Endothelial cell of umbilical vein (primary cell): ENCODE results near the gene MLF2. TPM values are rescaled to one million over a fixed set of nuclear protein-coding genes. Genes with fewer than 3 reads are reported as not detected.

Experiments used
- BruUV-seq: library from RNA; stranded (reverse); fragments of 400-500 nt; replicated peaks from 2 replicates; lab custom pipeline; 2021; lab: Mats Ljungman, UMichigan
- CTCF ChIA-PET: fragments of 300-600, 350-600 bp; sonication (Branson Sonifier 250); formaldehyde crosslinking; loops from one replicate; lab custom pipeline; 2021; ENCODE audit warnings: antibody characterized with exemption, inconsistent platforms; lab: Charles Lee
- POLR2A ChIA-PET: fragments of 300-600, 350-600 bp; sonication (Branson Sonifier 250); formaldehyde crosslinking; loops from one replicate; lab custom pipeline; 2021; ENCODE audit warnings: antibody characterized with exemption, inconsistent platforms; lab: Charles Lee
- DNase-seq: peaks from one replicate; pipeline ENCODE4 v3.0.0-alpha.2; 2011; ENCODE audit warnings: low read depth, low spot score
- FAIRE-seq: peaks from 2 replicates; lab custom pipeline; 2011; peaks lifted over from hg19 to GRCh38; lab: Jason Lieb, UNC
- H2AFZ ChIP-seq: 2 replicates; pipeline ENCODE4 v1.6.0; 2012; ENCODE audit warnings: low read depth, low read length, control low read depth, inconsistent platforms
- H3K27ac ChIP-seq: 2 replicates; pipeline ENCODE4 v1.5.1; 2011; ENCODE audit warnings: low read depth, mild to moderate bottlenecking, control low read depth, low read length, moderate library complexity; ENCODE audit not compliant: insufficient read depth
- H3K27me3 ChIP-seq, 2 experiments: 2 replicates each; pipeline versions ENCODE4 v1.6.0 to v1.6.1; 2011; ENCODE audit warnings: low read length in 2 of 2, mixed read lengths in 1 of 2; ENCODE audit not compliant: control insufficient read depth in 2 of 2, insufficient read depth in 2 of 2
- H3K36me3 ChIP-seq, 2 experiments: 2 replicates in 1 of 2; 3 replicates in 1 of 2; pipeline ENCODE4 v1.5.1; 2011; ENCODE audit warnings: low read length in 2 of 2, mild to moderate bottlenecking in 1 of 2, moderate library complexity in 1 of 2; ENCODE audit not compliant: control insufficient read depth in 2 of 2, insufficient read depth in 2 of 2; ENCODE audit errors: extremely low read depth in 1 of 2
- H3K4me1 ChIP-seq: 3 replicates; pipeline ENCODE4 v1.5.1; 2011; ENCODE audit warnings: mild to moderate bottlenecking, low read length; ENCODE audit not compliant: control insufficient read depth, insufficient read depth; ENCODE audit errors: extremely low read depth
- H3K4me2 ChIP-seq: 2 replicates; pipeline ENCODE4 v1.6.1; 2011; ENCODE audit warnings: low read length, control low read depth, mixed read lengths; ENCODE audit not compliant: insufficient read depth
- H3K4me3 ChIP-seq, 3 experiments: fragments of 200-600 bp in 1 of 3; sonication (generic), shearing (Covaris generic) in 1 of 3; replicated peaks in 1 of 3; 2 replicates each; pipeline ENCODE4 v1.5.1; 2011 to 2016; ENCODE audit warnings: control low read depth in 3 of 3, low read length in 3 of 3, mild to moderate bottlenecking in 2 of 3, inconsistent platforms in 1 of 3, low read depth in 1 of 3, moderate library complexity in 1 of 3; ENCODE audit not compliant: insufficient read depth in 1 of 3
- H3K79me2 ChIP-seq: 2 replicates; pipeline ENCODE4 v1.6.0; 2012; ENCODE audit warnings: low read length, inconsistent platforms; ENCODE audit not compliant: control insufficient read depth, insufficient read depth
- H3K9ac ChIP-seq: replicated peaks from 2 replicates; pipeline ENCODE3; 2011; ENCODE audit warnings: low read length, control low read depth; ENCODE audit not compliant: insufficient read depth; ENCODE audit errors: extremely low read depth
- H3K9me1 ChIP-seq: replicated peaks from 3 replicates; pipeline ENCODE4 v1.6.0; 2011; ENCODE audit warnings: mild to moderate bottlenecking, low read length; ENCODE audit not compliant: control insufficient read depth, insufficient read depth; ENCODE audit errors: extremely low read depth
- H3K9me3 ChIP-seq: replicated peaks from 2 replicates; pipeline ENCODE4 v1.5.1; 2012; ENCODE audit warnings: low read length, inconsistent platforms; ENCODE audit not compliant: control insufficient read depth, insufficient read depth
- H4K20me1 ChIP-seq: replicated peaks from 2 replicates; pipeline ENCODE3; 2011; ENCODE audit warnings: mild to moderate bottlenecking, low read length; ENCODE audit not compliant: control insufficient read depth, insufficient read depth; ENCODE audit errors: extremely low read depth
- CTCF ChIP-seq, 2 donors: IDR thresholded peaks; 1 replicate in 1 of 2; 2 replicates in 1 of 2; pipeline ENCODE4 v1.5.1; 2011; ENCODE audit warnings: low read length in 2 of 2, mild to moderate bottlenecking in 2 of 2, moderate library complexity in 2 of 2, control low read depth in 1 of 2, inconsistent platforms in 1 of 2, low read depth in 1 of 2; ENCODE audit not compliant: insufficient read depth in 1 of 2; ENCODE audit errors: extremely low read depth in 1 of 2
- EZH2 ChIP-seq: IDR thresholded peaks from 2 replicates; pipeline ENCODE4 v1.6.1; 2012; ENCODE audit warnings: borderline replicate concordance, low read depth, mild to moderate bottlenecking, moderate library complexity, low read length, inconsistent platforms; ENCODE audit not compliant: severe bottlenecking
- FOS ChIP-seq: IDR thresholded peaks from 2 replicates; pipeline ENCODE4 v1.6.1; 2011; ENCODE audit warnings: mild to moderate bottlenecking, low read length, moderate library complexity, borderline replicate concordance; ENCODE audit not compliant: insufficient read depth
- GATA2 ChIP-seq: IDR thresholded peaks from 2 replicates; pipeline ENCODE4 v1.7.0; 2011; ENCODE audit warnings: low read depth, mild to moderate bottlenecking, moderate library complexity, mixed read lengths, low read length; ENCODE audit not compliant: insufficient read length, insufficient read depth
- JUN ChIP-seq: IDR thresholded peaks from 2 replicates; pipeline ENCODE4 v1.6.1; 2011; ENCODE audit warnings: borderline replicate concordance, low read depth; ENCODE audit not compliant: insufficient read length, insufficient read depth
- MYC ChIP-seq: IDR thresholded peaks from one replicate; pipeline ENCODE4 v1.6.1; 2011; ENCODE audit warnings: mild to moderate bottlenecking, low read depth, low read length
- POLR2A ChIP-seq: IDR thresholded peaks from 2 replicates; pipeline ENCODE4 v1.6.1; 2012; ENCODE audit warnings: low read depth, mild to moderate bottlenecking, control low read depth, low read length
- POLR2AphosphoS5 ChIP-seq: IDR thresholded peaks from 2 replicates; pipeline ENCODE4 v1.6.1; 2012; ENCODE audit warnings: low read depth, mild to moderate bottlenecking, control low read depth, low read length, moderate library complexity; ENCODE audit not compliant: insufficient read depth
- dilution Hi-C: fragments of 300-500 bp; cut with MboI; formaldehyde crosslinking; loops from one replicate; pipeline ENCODE4 v1.15.0; 2019; ENCODE audit warnings: low sequenced_read_pairs; ENCODE audit not compliant: extremely low pct_ligation_motif_present
- intact Hi-C: fragments of 100-400 bp; cut with micrococcal nuclease; formaldehyde crosslinking; loops from one replicate; pipeline ENCODE4 v1.10.0; 2022
- polyA plus RNA-seq, 4 experiments: library from polyadenylated mRNA; depleted of rRNA in 3 of 4; stranded (reverse) in 3 of 4; unstranded in 1 of 4; fragments of >200 nt; gene quantifications; 2 replicates each; pipeline versions ENCODE4 v1.2.1 to v1.2.3, GENCODE V29; 2011 to 2012; ENCODE audit warnings: missing spikeins in 1 of 4
- total RNA-seq: library from RNA; stranded (reverse); gene quantifications from 2 replicates; pipeline ENCODE4 v1.2.3, GENCODE V29; 2021
- TF ChIP-seq, protein P1 (sequence below): IDR thresholded peaks from 2 replicates; pipeline ENCODE4 v1.6.1; 2011; ENCODE audit not compliant: insufficient read depth, insufficient read length

Gene MLF2
- total and polyA plus RNA-seq, 2 donors (not counting 3 experiments of a cell fraction or from before 2014, with no cell fraction given): 147 to 306 TPM

GRCh38 chr12:6783828-6784227, 30.9 kb upstream of the MLF2 start:
- ChIA-PET CTCF (interaction anchor here (1.5 to 9.5 kb wide), 2 partner anchors 17 to 30 kb away, joined by 7 to 107 read pairs; partner anchors contain the start of gene MLF2), POLR2A (no interaction called here)
- FAIRE-seq (peak; percentile 4), DNase-seq (no peak)
- no peaks in the 10 kb centered on the region for H3K36me3 ChIP-seq
- no TSS peak for BruUV-seq
- no peak overlapping the region for H3K4me2 ChIP-seq
- no peaks in the 10 kb centered on the region for H3K9me3 ChIP-seq
- H3K9me1 ChIP-seq: no peaks in the 10 kb centered on the region
- no peaks in the 10 kb centered on the region for H4K20me1 ChIP-seq
- H2AFZ ChIP-seq: no peak overlapping the region
- no peak overlapping the region for H3K27ac ChIP-seq
- H3K27me3 ChIP-seq: peaks cover 0 to 2% of the 10 kb centered on the region in 2 experiments
- intact Hi-C loops (no loop called here), dilution Hi-C loops (no loop called here)
- no peak overlapping the region for H3K4me3 ChIP-seq
- no peak for TF ChIP-seq POLR2AphosphoS5
- no peak for TF ChIP-seq EZH2
- no peak for TF ChIP-seq POLR2A
- TF ChIP-seq CTCF (IDR thresholded peaks at IDR 0.05; ENCODE audit: extremely low read depth in 1 of 2, insufficient read depth in 1 of 2, low read depth in 1 of 2, low read length in 2 of 2): no peak
- no peak for TF ChIP-seq MYC
- no peak for TF ChIP-seq FOS
- TF ChIP-seq GATA2: no peak
- no peak for TF ChIP-seq JUN
- TF ChIP-seq, protein P1, sequence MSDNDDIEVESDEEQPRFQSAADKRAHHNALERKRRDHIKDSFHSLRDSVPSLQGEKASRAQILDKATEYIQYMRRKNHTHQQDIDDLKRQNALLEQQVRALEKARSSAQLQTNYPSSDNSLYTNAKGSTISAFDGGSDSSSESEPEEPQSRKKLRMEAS: no peak
- H3K9ac ChIP-seq: no peak overlapping the region
- H3K4me1 ChIP-seq: no peaks in the 10 kb centered on the region
- no peaks in the 10 kb centered on the region for H3K79me2 ChIP-seq
